Activated CD4-positive, alpha-beta T cell treated with anti-CD3 and anti-CD28 coated beads for 36 hours (primary cell): ENCODE measurements around the gene SLC48A1. TPM values are rescaled to one million over a fixed set of nuclear protein-coding genes. Genes with fewer than 3 reads are reported as not detected.

ENCODE experiments used
- total RNA-seq, 2 experiments: library from RNA; stranded (reverse); gene quantifications; one replicate each; pipeline ENCODE4 v1.2.3, GENCODE V29; 2021

SLC48A1 gene
- total RNA-seq, 2 experiments from 2014 or later = 5.9 to 8.5 TPM

Other genes starting within 250 kb of the SLC48A1 start
- gene RPAP3, start 67.2 kb upstream of the SLC48A1 start, total RNA-seq = 10 to 100 TPM; 55.3 to 62.8 TPM
- not detected for gene ENDOU, start 47.7 kb upstream of the SLC48A1 start, total RNA-seq
- under 1 TPM; 0.43 to 0.83 TPM for gene RAPGEF3, start 14.4 kb upstream of the SLC48A1 start, total RNA-seq
- 100 to 1,000 TPM; 331 to 385 TPM for gene HDAC7, start 46.7 kb downstream of the SLC48A1 start, total RNA-seq
- 100 to 1,000 TPM; 108 to 124 TPM for gene VDR, start 131.8 kb downstream of the SLC48A1 start, total RNA-seq
- gene TMEM106C, start 190.4 kb downstream of the SLC48A1 start, total RNA-seq = 100 to 1,000 TPM; 159 to 248 TPM
- under 1 TPM in 1 of 2 experiments, not detected in 1; 0.05 TPM for gene COL2A1, start 231.2 kb downstream of the SLC48A1 start, total RNA-seq